IPS-20b (cell line): ENCODE measurements around the gene TNFRSF18.

ENCODE experiments used
- H3K27ac ChIP-seq: one replicate; pipeline ENCODE4 v1.5.1; 2013; ENCODE audit warnings: low read length
- H3K27me3 ChIP-seq: 2 replicates; pipeline ENCODE4 v1.6.1; 2013; ENCODE audit warnings: mild to moderate bottlenecking, low read length, inconsistent platforms; ENCODE audit not compliant: insufficient read depth
- H3K36me3 ChIP-seq: 2 replicates; pipeline ENCODE4 v1.6.1; 2013; ENCODE audit warnings: low read depth, mild to moderate bottlenecking, inconsistent platforms, low read length, moderate library complexity; ENCODE audit not compliant: insufficient read depth
- H3K4me1 ChIP-seq: 2 replicates; pipeline ENCODE4 v1.6.1; 2013; ENCODE audit warnings: mild to moderate bottlenecking, control low read depth, inconsistent platforms, low read length, moderate library complexity; ENCODE audit not compliant: insufficient read depth
- H3K4me3 ChIP-seq: 2 replicates; pipeline ENCODE4 v1.5.1; 2013; ENCODE audit warnings: mild to moderate bottlenecking, low read length, inconsistent platforms
- H3K9ac ChIP-seq: 2 replicates; pipeline ENCODE4 v1.6.1; 2013; ENCODE audit warnings: low read depth, mild to moderate bottlenecking, inconsistent platforms, low read length, moderate library complexity
- H3K9me3 ChIP-seq: 2 replicates; pipeline ENCODE4 v1.6.1; 2013; ENCODE audit warnings: mild to moderate bottlenecking, low read depth, low read length, inconsistent platforms; ENCODE audit not compliant: insufficient read depth

Gene TNFRSF18

DNA sequence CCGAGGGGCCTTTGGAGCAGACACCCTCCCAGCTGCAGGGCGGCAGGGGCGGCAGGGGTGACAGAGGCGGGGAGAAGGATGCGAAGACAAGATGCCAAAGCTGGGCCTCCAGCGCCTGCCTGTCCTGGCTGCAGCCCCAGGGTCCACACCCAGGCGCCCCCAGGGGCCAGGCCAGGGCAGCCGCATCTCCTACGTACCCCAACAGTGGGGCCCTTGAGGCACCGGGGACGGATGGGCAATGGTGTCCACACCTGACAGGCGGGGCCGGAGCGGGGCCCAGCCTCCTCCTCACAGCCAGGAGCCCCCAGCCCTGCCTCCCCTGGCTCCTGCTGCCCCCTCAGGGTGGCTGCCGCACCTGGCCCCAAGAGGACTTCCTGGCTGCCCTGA lies 32.8 kb upstream of the TNFRSF18 start:
- no peaks in the 10 kb centered on the region for H3K4me1 ChIP-seq
- no peaks in the 10 kb centered on the region for H3K36me3 ChIP-seq
- no peaks in the 10 kb centered on the region for H3K27me3 ChIP-seq
- H3K27ac ChIP-seq: no peak overlapping the region
- no peak overlapping the region for H3K9ac ChIP-seq
- no peaks in the 10 kb centered on the region for H3K9me3 ChIP-seq
- no peak overlapping the region for H3K4me3 ChIP-seq

DNA sequence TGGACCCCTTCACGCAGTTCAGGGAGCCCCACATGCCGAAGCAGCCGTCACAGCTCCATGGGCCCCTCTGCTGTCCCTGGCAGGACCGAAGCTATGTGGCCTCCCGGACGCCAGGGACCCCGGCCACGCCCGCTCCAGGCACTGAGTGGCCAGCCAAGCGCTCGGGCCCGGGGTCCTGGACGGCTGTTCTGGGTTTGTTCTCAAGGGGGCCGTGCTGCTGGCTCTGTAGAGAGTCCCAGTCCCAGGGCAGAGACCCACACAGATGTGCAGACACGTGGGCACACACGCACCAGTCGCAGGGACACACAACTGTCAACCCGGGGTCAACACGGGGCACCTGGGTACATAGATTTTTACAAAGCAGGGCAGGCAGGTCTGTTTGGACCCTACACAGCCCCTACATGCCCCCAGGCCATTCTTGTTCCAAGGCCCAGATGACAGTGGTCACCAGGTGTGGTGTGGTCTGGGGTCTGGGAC lies 32.3 kb upstream of the TNFRSF18 start:
- no peak overlapping the region for H3K4me3 ChIP-seq
- no peaks in the 10 kb centered on the region for H3K27me3 ChIP-seq
- H3K9me3 ChIP-seq: no peaks in the 10 kb centered on the region
- no peak overlapping the region for H3K9ac ChIP-seq
- no peaks in the 10 kb centered on the region for H3K4me1 ChIP-seq
- H3K36me3 ChIP-seq: no peaks in the 10 kb centered on the region
- H3K27ac ChIP-seq: no peak overlapping the region

DNA sequence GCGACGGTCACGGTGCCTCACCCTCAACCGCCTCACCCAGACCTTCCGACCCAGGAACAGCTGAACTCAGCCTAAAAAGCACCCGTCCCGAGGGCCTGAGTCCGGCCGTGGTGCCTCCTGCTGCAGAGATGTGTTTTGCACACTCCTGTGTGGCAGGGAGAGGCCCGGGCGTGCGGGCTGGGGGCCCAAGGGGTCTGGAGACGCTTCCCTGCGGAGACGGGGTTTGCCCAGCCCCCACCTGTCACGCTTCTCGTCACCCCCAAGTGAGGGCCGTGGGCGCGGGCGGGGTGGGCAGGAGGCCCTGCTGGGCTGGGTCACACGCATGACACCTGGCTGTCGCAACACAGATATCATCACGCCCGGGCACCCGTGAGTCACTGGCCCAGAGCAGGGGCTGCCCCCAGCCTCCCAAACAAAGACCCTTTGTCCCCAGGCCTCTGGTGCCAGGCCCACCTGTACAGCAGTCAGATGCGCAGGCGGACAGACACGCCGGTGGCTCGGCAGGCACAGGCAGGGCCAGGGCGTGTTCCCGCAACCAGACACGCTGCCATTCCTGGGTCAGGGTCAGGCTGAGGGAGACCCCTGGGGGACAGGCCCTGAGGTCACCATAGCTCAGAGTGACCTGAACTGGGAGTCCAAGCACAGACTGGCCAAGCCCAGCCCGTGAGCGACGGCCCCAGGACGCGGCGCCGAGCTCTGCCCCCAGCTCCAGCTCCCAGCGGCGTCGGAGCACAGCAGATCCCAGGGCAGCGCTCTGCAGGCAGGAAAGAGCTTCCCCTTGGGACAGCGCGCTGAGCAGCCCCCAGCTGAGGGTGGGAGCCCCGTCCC lies 31.7 kb upstream of the TNFRSF18 start:
- Histone ChIP-seq H3K9ac (no peak overlapping the region), H3K4me3 (no peak overlapping the region), H3K27ac (no peak overlapping the region), H3K4me1 (no peaks in the 10 kb centered on the region), H3K9me3 (no peaks in the 10 kb centered on the region), H3K36me3 (no peaks in the 10 kb centered on the region), H3K27me3 (no peaks in the 10 kb centered on the region)

DNA sequence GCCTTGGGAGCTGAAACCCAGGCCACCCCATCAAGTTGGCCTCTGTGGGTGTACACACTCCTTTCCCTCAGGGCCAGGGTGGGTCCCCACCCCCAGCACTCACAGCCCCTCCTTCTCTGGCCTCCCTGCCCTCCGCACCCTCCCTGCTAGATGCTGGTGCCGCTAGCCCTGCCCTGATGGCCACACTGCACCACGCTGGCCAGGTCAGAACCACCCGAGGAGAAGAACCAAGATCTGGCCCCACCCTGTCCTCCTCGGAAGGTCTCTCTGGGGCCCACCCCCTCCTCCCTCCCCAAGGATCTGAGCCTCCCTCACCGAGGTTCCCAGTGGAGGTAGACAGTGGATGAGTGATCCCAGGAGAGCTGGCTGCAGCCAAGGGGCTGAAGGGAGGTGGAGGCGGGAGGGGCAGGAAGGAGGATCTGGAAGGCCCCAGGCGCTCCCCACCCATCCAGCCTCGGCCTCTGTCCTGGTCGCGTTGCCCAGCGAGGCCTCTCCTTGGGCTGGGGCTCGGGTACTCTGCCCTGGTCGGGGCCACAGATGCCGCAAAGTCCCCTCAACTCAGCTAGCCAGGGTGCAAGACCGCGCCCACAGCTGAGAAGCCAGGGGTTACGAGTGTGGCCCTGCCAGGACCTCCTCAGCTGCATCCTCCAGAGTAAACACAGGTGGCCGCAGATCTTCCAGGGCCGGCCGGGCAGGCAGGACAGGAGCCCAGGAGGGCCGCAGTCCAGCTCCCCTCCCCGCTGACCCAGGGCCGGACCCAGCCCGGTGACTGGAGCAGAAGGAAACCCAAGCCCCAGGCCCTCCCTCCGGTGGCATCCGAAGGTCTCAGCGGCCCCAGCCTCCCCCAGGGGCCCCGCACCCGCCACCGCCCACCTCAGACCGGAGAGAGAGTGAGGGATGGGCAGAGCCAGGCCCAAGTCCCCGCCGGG lies 30.8 kb upstream of the TNFRSF18 start:
- Histone ChIP-seq H3K9me3 (no peaks in the 10 kb centered on the region), H3K9ac (no peak overlapping the region; the same call in 1 of the 2 replicates), H3K36me3 (no peaks in the 10 kb centered on the region), H3K4me1 (no peaks in the 10 kb centered on the region), H3K4me3 (no peak overlapping the region), H3K27me3 (no peaks in the 10 kb centered on the region), H3K27ac (no peak overlapping the region)

DNA sequence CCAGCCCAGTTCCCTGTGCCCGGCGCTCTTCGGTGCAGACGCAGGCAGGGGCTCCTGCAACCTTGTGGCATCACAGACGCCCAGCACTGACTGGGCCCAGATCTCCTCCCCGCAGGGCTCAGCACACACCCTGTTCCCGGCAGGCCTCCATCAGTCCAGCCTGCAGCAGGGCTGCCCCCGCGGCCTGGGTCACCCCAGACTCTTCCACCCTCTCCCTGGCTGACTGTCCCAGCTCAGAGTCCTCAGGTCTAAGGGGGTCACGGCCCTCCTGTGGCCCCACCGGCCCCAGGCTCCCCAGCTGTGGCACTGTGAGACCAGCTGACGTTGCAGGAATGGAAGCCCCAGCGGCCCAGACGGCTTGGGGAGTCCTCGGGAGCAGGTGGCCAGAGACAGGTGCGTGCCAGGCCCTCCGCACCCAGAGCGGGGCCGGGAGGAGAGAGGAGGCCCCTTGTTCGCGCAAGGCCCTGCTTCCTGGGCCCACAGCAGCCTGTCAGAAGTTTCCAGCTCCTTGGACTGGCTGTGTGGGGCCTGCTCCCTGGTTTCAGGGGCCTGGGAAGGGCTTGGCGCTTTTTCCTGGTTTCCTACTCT lies 29.9 kb upstream of the TNFRSF18 start:
- H3K27me3 ChIP-seq: no peaks in the 10 kb centered on the region
- no peak overlapping the region for H3K27ac ChIP-seq
- no peaks in the 10 kb centered on the region for H3K4me1 ChIP-seq
- no peaks in the 10 kb centered on the region for H3K36me3 ChIP-seq
- H3K9me3 ChIP-seq: no peaks in the 10 kb centered on the region
- no peak overlapping the region for H3K9ac ChIP-seq
- no peak overlapping the region for H3K4me3 ChIP-seq

DNA sequence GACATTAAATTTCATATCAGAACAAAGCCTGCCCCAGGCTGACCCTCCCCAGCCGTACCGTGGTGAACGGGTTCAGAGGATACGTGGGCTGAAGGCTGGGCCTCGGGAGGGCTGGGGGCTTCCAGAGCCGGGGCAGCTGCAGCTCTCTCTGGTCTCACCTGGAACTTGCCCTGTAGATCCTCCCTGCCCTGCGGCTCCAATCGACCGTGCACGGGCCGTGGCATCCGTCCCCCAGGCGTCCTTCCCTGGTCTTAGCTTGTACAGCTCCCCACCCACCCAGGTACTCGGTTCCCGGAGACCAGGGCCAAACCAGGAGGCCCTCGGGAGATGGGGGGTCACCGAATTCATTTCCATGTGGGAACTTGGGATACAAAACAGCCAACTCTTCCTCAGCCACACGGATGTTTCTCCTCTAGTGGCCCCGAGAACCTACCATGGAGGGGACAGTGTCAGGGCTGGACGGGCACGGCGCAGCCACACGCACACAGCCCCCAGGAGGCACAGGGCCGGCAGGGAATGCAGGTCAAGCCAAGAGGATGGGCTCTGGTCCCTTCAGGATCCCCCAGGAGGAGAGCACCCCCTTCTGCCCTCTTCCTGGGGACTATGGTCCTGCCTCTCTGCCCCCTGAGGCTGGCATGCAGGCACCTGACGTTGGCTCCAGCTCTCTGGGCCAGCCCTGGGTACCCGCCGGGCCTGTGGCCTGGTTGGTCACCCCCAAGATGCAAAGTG lies 28.8 kb upstream of the TNFRSF18 start:
- Histone ChIP-seq H3K36me3 (no peaks in the 10 kb centered on the region), H3K4me3 (no peak overlapping the region), H3K9me3 (no peaks in the 10 kb centered on the region), H3K27ac (no peak overlapping the region), H3K9ac (no peak overlapping the region), H3K27me3 (no peaks in the 10 kb centered on the region), H3K4me1 (peaks cover 3% of the 10 kb centered on the region; the same call in 1 of the 2 replicates)

DNA sequence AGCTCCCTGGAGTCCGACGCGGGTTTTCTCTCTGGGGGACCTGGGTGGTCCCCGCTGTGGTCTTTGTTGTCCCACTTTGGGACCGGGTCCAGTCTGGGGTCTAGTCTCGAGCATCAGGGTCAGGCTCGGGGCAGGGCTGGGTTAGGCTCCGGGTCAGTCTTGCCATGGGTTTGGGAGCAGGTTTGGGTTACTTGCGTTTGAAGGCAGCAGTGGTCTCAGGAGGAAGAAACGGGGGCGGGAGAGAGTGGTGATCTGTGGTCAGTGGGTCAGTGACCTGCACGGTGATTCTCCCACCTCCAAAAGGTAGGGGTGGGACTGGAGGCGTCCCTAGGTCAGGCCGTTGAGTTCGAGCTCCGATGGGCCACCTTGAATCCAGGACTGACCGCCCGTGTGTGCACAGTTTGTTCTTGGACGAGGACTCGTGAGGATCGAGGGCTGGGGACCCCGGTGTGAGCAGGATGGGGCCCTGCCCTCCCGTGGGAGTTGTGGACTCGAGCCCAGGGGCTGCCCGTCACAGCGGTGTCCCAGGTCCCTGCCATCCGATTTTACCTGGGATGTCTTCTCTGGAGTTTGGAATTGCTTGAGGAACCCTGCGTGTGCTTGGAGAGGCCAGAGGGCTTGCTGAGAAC lies 27.9 kb upstream of the TNFRSF18 start:
- Histone ChIP-seq H3K36me3 (no peaks in the 10 kb centered on the region), H3K4me3 (no peak overlapping the region), H3K4me1 (peaks cover 3% of the 10 kb centered on the region; the same call in 1 of the 2 replicates), H3K9me3 (no peaks in the 10 kb centered on the region), H3K27ac (no peak overlapping the region), H3K27me3 (no peaks in the 10 kb centered on the region), H3K9ac (no peak overlapping the region)

DNA sequence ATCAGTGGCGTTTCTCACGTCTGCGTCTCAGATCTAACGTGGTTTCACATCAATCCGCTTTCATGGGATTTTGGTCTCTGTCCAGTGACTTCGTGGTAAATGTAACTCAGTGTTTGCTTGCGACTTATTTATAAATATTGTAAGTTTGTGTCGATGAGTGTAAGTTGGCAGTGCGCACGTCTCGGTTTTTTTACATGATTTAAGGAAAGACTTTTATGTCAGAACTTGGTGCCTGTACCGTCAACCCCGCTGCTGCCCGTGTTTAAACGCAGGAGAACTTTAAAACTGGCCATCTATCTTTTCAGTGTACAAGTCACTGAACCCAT lies 27.1 kb upstream of the TNFRSF18 start:
- Histone ChIP-seq H3K36me3 (no peaks in the 10 kb centered on the region), H3K27me3 (no peaks in the 10 kb centered on the region), H3K4me3 (no peak overlapping the region), H3K4me1 (peaks cover 3% of the 10 kb centered on the region; the same call in 1 of the 2 replicates), H3K9me3 (no peaks in the 10 kb centered on the region), H3K27ac (no peak overlapping the region), H3K9ac (no peak overlapping the region)

DNA sequence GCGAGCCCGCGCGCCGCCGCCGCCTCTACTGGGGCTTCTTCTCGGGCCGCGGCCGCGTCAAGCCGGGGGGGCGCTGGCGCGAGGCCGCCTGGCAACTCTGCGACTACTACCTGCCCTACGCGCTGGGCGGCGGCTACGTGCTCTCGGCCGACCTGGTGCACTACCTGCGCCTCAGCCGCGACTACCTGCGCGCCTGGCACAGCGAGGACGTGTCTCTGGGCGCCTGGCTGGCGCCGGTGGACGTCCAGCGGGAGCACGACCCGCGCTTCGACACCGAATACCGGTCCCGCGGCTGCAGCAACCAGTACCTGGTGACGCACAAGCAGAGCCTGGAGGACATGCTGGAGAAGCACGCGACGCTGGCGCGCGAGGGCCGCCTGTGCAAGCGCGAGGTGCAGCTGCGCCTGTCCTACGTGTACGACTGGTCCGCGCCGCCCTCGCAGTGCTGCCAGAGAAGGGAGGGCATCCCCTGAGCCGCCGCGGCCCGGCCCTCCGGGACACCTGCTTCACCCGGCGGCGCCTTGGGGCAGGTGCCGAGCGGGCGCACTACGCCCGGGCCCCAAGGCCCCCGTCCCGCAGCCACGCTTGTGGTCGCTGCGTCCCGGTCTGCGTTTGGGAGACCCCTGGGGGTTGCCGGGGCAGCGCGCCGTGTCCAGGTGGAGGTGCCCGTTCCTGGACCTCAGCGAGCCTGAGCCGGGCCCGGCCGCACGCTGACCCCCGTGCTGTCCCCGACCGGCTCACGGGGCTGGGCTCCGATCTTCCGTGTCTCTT lies 26.6 kb upstream of the TNFRSF18 start:
- no peak overlapping the region for H3K27ac ChIP-seq
- H3K27me3 ChIP-seq: no peaks in the 10 kb centered on the region
- peaks cover 3% of the 10 kb centered on the region; the same call in 1 of the 2 replicates for H3K4me1 ChIP-seq
- H3K9me3 ChIP-seq: no peaks in the 10 kb centered on the region
- H3K36me3 ChIP-seq: no peaks in the 10 kb centered on the region
- no peak overlapping the region for H3K4me3 ChIP-seq
- no peak overlapping the region for H3K9ac ChIP-seq

DNA sequence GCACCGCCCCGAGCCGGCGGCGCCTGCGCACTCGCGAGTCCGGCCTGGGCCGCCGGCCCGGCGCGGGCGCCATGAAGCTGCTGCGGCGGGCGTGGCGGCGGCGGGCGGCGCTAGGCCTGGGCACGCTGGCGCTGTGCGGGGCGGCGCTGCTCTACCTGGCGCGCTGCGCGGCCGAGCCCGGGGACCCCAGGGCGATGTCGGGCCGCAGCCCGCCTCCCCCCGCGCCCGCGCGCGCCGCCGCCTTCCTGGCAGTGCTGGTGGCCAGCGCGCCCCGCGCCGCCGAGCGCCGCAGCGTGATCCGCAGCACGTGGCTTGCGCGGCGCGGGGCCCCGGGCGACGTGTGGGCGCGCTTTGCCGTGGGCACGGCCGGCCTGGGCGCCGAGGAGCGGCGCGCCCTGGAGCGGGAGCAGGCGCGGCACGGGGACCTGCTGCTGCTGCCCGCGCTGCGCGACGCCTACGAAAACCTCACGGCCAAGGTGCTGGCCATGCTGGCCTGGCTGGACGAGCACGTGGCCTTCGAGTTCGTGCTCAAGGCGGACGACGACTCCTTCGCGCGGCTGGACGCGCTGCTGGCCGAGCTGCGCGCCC lies 25.9 kb upstream of the TNFRSF18 start, which contains the start of gene B3GALT6:
Gene B3GALT6 (plus strand): TSS at position 30 of the 588 bp plus-strand sequence. CDS start 42 bp downstream, at position 72.
- H3K9ac ChIP-seq: peak within 1 kb of the TSS; percentile 76
- peak within 1 kb of the TSS; percentile 77 for H3K4me3 ChIP-seq
- no peaks in the 10 kb centered on the region for H3K27me3 ChIP-seq
- H3K4me1 ChIP-seq: peaks cover 3% of the 10 kb centered on the region; the same call in 1 of the 2 replicates
- H3K27ac ChIP-seq: peak within 1 kb of the TSS; percentile 11
- no peaks in the 10 kb centered on the region for H3K9me3 ChIP-seq
- H3K36me3 ChIP-seq: peaks cover 5% of the 10 kb centered on the region; the same call in 1 of the 2 replicates
